GM18858 (cell line): ENCODE results near the gene NPAS1.

Source experiments
- ATAC-seq: cut with Tn5 transposase; IDR thresholded peaks from one replicate; pipeline ENCODE4 v1.9.1; 2021; ENCODE audit not compliant: unreplicated experiment

NPAS1 gene

GRCh38 chr19:47019431-47020041 lies at the start of gene NPAS1:
Gene NPAS1, plus strand, starts transcription at chr19:47019837. Its CDS starts 1,211 bp downstream, at chr19:47021048.
- no peak for ATAC-seq

GRCh38 chr19:46970815-46971214 lies 48.8 kb upstream of the NPAS1 start:
- no peak for ATAC-seq

GRCh38 chr19:46972311-46972710 lies 47.3 kb upstream of the NPAS1 start:
- ATAC-seq = no peak

- no peak for ATAC-seq
Measured at GRCh38 chr19:46974181-46974580, 45.5 kb upstream of the NPAS1 start.

GRCh38 chr19:46975011-46975924 lies 44.4 kb upstream of the NPAS1 start:
- ATAC-seq = no peak

- no peak for ATAC-seq
Measured at GRCh38 chr19:46975925-46976782, 43.5 kb upstream of the NPAS1 start.

GRCh38 chr19:46976845-46977320 lies 42.8 kb upstream of the NPAS1 start:
- no peak for ATAC-seq

GRCh38 chr19:46977548-46977947 lies 42.1 kb upstream of the NPAS1 start:
- ATAC-seq = no peak

- ATAC-seq = no peak
Measured at GRCh38 chr19:46978171-46978869, 41.3 kb upstream of the NPAS1 start.

GRCh38 chr19:46979126-46980105 lies 40.2 kb upstream of the NPAS1 start:
- no peak for ATAC-seq

- no peak for ATAC-seq
Measured at GRCh38 chr19:46980761-46981160, 38.9 kb upstream of the NPAS1 start.

- no peak for ATAC-seq
Measured at GRCh38 chr19:46981286-46981945, 38.2 kb upstream of the NPAS1 start.

GRCh38 chr19:46983097-46983496 lies 36.5 kb upstream of the NPAS1 start:
- no peak for ATAC-seq

- no peak for ATAC-seq
Measured at GRCh38 chr19:46984077-46985010, 35.3 kb upstream of the NPAS1 start.

GRCh38 chr19:46985542-46986415 lies 33.9 kb upstream of the NPAS1 start:
- ATAC-seq = no peak

GRCh38 chr19:46988614-46989230 lies 30.9 kb upstream of the NPAS1 start:
- no peak for ATAC-seq
